SK-N-SH (cell line): ENCODE data around the gene CXCR5. TPM values are rescaled to one million over a fixed set of nuclear protein-coding genes. Genes with fewer than 3 reads are reported as not detected.

Experiments used
- CTCF ChIA-PET: fragments of 300-600, 350-600 bp; formaldehyde crosslinking; extraction: SDS; loops from one replicate; lab custom pipeline; 2021; lab: Yijun Ruan, JAX
- POLR2A ChIA-PET: fragments of 350-600 bp; sonication (Branson Sonifier 250); formaldehyde crosslinking; extraction: SDS; loops from one replicate; lab custom pipeline; 2020; ENCODE audit warnings: antibody characterized with exemption, inconsistent platforms; lab: Yijun Ruan, JAX
- DNase-seq: peaks from one replicate; pipeline ENCODE4 v3.0.0; 2012
- H2AFZ ChIP-seq: fragments of 200-600 bp; sonication (generic); 2 replicates; pipeline ENCODE4 v1.8.1; 2016; ENCODE audit warnings: antibody characterized with exemption, mild to moderate bottlenecking, low read depth
- H3F3A ChIP-seq: fragments of 200-600 bp; sonication (generic); replicated peaks from 2 replicates; pipeline ENCODE3; 2016; ENCODE audit warnings: antibody characterized with exemption, mild to moderate bottlenecking; ENCODE audit not compliant: insufficient read depth
- H3K27ac ChIP-seq, 2 experiments: fragments of 200-500 bp in 1 of 2; fragments of 200-600 bp in 1 of 2; sonication (Bioruptor generic) in 1 of 2; sonication (generic), shearing (Covaris generic) in 1 of 2; 2 replicates each; pipeline versions ENCODE4 v1.5.1 to v1.6.1; 2014 to 2016; ENCODE audit warnings: low read depth in 2 of 2, inconsistent platforms in 1 of 2, low read length in 1 of 2, mild to moderate bottlenecking in 1 of 2, mixed read lengths in 1 of 2
- H3K27me3 ChIP-seq: fragments of 200-600 bp; sonication (generic), shearing (Covaris generic); 2 replicates; pipeline ENCODE4 v1.6.1; 2016; ENCODE audit warnings: mixed run types; ENCODE audit not compliant: insufficient read depth
- H3K36me3 ChIP-seq, 2 experiments: fragments of 200-500 bp in 1 of 2; fragments of 200-600 bp in 1 of 2; sonication (Bioruptor generic) in 1 of 2; sonication (generic) in 1 of 2; replicated peaks in 1 of 2; 2 replicates each; pipeline versions ENCODE3 to v1.5.1; 2014 to 2016; ENCODE audit warnings: low read length in 1 of 2, mild to moderate bottlenecking in 1 of 2; ENCODE audit not compliant: insufficient read depth in 2 of 2, control insufficient read depth in 1 of 2
- H3K4me1 ChIP-seq, 2 experiments: fragments of 200-500 bp in 1 of 2; fragments of 200-600 bp in 1 of 2; sonication (Bioruptor generic) in 1 of 2; sonication (generic), shearing (Covaris generic) in 1 of 2; 2 replicates each; pipeline versions ENCODE4 v1.5.1 to v1.6.1; 2014 to 2016; ENCODE audit warnings: low read depth in 1 of 2, low read length in 1 of 2, mixed run types in 1 of 2; ENCODE audit not compliant: insufficient read depth in 2 of 2, control insufficient read depth in 1 of 2
- H3K4me2 ChIP-seq: fragments of 200-600 bp; sonication (generic), shearing (Covaris generic); 2 replicates; pipeline ENCODE4 v1.6.1; 2017; ENCODE audit warnings: mixed run types
- H3K4me3 ChIP-seq, 2 experiments: fragments of 200-500 bp in 1 of 2; fragments of 200-600 bp in 1 of 2; sonication (Bioruptor generic) in 1 of 2; sonication (generic), shearing (Covaris generic) in 1 of 2; 2 replicates each; pipeline versions ENCODE4 v1.5.1 to v1.8.1; 2014 to 2016; ENCODE audit warnings: low read depth in 2 of 2, inconsistent platforms in 1 of 2, low read length in 1 of 2, mild to moderate bottlenecking in 1 of 2, mixed read lengths in 1 of 2, moderate library complexity in 1 of 2
- H3K79me2 ChIP-seq: fragments of 200-600 bp; sonication (generic); 2 replicates; pipeline ENCODE4 v1.8.1; 2017; ENCODE audit warnings: mild to moderate bottlenecking; ENCODE audit not compliant: insufficient read depth
- H3K9ac ChIP-seq: fragments of 200-600 bp; sonication (generic); 2 replicates; pipeline ENCODE4 v1.6.1; 2017; ENCODE audit warnings: mixed run types
- H3K9me2 ChIP-seq: fragments of 200-600 bp; sonication (generic); 2 replicates; pipeline ENCODE4 v1.6.1; 2017; ENCODE audit warnings: mixed run types
- H3K9me3 ChIP-seq: fragments of 200-600 bp; sonication (generic); 2 replicates; pipeline ENCODE4 v1.6.1; 2017; ENCODE audit warnings: mixed run types, mild to moderate bottlenecking, moderate library complexity
- H4K20me1 ChIP-seq: fragments of 200-600 bp; sonication (generic); 2 replicates; pipeline ENCODE4 v1.6.1; 2017; ENCODE audit warnings: mild to moderate bottlenecking, mixed run types; ENCODE audit not compliant: insufficient read depth
- CTCF ChIP-seq: fragments of 200-600 bp; sonication (generic); IDR thresholded peaks from 2 replicates; pipeline ENCODE4 v1.6.1; 2017; ENCODE audit warnings: antibody characterized with exemption, mild to moderate bottlenecking, moderate library complexity
- ELF1 ChIP-seq: IDR thresholded peaks from 2 replicates; pipeline ENCODE4 v1.4.0; 2012
- FOXM1 ChIP-seq: IDR thresholded peaks from 2 replicates; pipeline ENCODE4 v1.4.0; 2012; ENCODE audit warnings: low read depth, mild to moderate bottlenecking
- GABPA ChIP-seq: IDR thresholded peaks from 2 replicates; pipeline ENCODE4 v1.4.0; 2012; ENCODE audit warnings: low read depth, mild to moderate bottlenecking
- GATA2 ChIP-seq: sonication (generic); formaldehyde crosslinking; IDR thresholded peaks from 2 replicates; pipeline ENCODE4 v1.5.0; 2020; ENCODE audit warnings: mild to moderate bottlenecking, missing genetic modification reagents
- MAX ChIP-seq: IDR thresholded peaks from 2 replicates; pipeline ENCODE4 v1.4.0; 2012; ENCODE audit warnings: low read depth
- MEF2A ChIP-seq: IDR thresholded peaks from 2 replicates; pipeline ENCODE4 v1.4.0; 2012; ENCODE audit warnings: low read depth, borderline replicate concordance
- MXI1 ChIP-seq: IDR thresholded peaks from 2 replicates; pipeline ENCODE4 v1.6.1; 2012; ENCODE audit warnings: mild to moderate bottlenecking, low read depth, low read length, improper control_type of control experiment
- NFIC ChIP-seq: IDR thresholded peaks from 2 replicates; pipeline ENCODE4 v1.4.0; 2012; ENCODE audit warnings: borderline replicate concordance
- PBX3 ChIP-seq: IDR thresholded peaks from 2 replicates; pipeline ENCODE4; 2012
- RAD21 ChIP-seq: IDR thresholded peaks from 2 replicates; pipeline ENCODE4 v1.6.1; 2012; ENCODE audit warnings: mild to moderate bottlenecking, low read length
- RCOR1 ChIP-seq: fragments of 150-350 bp; IDR thresholded peaks from 2 replicates; pipeline ENCODE4 v1.6.1; 2017; ENCODE audit warnings: antibody characterized with exemption, low read length
- REST ChIP-seq: IDR thresholded peaks from 2 replicates; pipeline ENCODE4 v1.6.1; 2012; ENCODE audit warnings: mild to moderate bottlenecking, low read depth, low read length, moderate library complexity
- RFX5 ChIP-seq: IDR thresholded peaks from 2 replicates; pipeline ENCODE4 v1.6.1; 2012; ENCODE audit warnings: mild to moderate bottlenecking, improper control_type of control experiment, low read length
- RXRA ChIP-seq: IDR thresholded peaks from 2 replicates; pipeline ENCODE4 v1.4.0; 2012; ENCODE audit warnings: low read depth, mild to moderate bottlenecking, borderline replicate concordance
- SIN3A ChIP-seq: IDR thresholded peaks from 2 replicates; pipeline ENCODE4 v1.6.1; 2012; ENCODE audit warnings: low read depth, mild to moderate bottlenecking, low read length, moderate library complexity, borderline replicate concordance
- SMC3 ChIP-seq: IDR thresholded peaks from 2 replicates; pipeline ENCODE4 v1.6.1; 2012; ENCODE audit warnings: low read depth, low read length, improper control_type of control experiment
- TCF12 ChIP-seq: IDR thresholded peaks from 2 replicates; pipeline ENCODE4 v1.4.0; 2012
- YY1 ChIP-seq: IDR thresholded peaks from 2 replicates; pipeline ENCODE4 v1.4.0; 2012; ENCODE audit warnings: low read depth, mild to moderate bottlenecking
- WGBS: methylation state at CpG from one replicate; pipeline ENCODE4 v1.1.6; 2017; ENCODE audit warnings: low lambda C conversion rate; 5-methylcytosine and 5-hydroxymethylcytosine counted together
- polyA plus RNA-seq, 3 experiments: library from polyadenylated mRNA; depleted of rRNA; stranded (reverse); fragments of >200 nt; gene quantifications; 2 replicates each; pipeline ENCODE4 v1.2.3, GENCODE V29; 2012

The CXCR5 gene
- polyA plus RNA-seq, 1 of the 3 experiments (the other 2 are of a cell fraction) = 0.02 TPM

GRCh38 chr11:118930094-118930712 lies 46.5 kb downstream of the CXCR5 start:
- TF ChIP-seq RFX5 (no peak), SIN3A (no peak), CTCF (peak; percentile 92), MXI1 (0 out of 2 replicates have a peak, but pooled peaks have one; percentile 29), GATA2 (CRISPR knock-in tag) (no peak), MEF2A (no peak), TCF12 (no peak), YY1 (no peak), REST (no peak), MAX (peak; percentile 61; the same call in 1 of the 2 replicates), ELF1 (peak; percentile 35; the same call in 1 of the 2 replicates), SMC3 (peak; percentile 85), RCOR1 (no peak), PBX3 (no peak), GABPA (no peak), RXRA (no peak), NFIC (no peak; the same call in 1 of the 2 replicates), FOXM1 (no peak), RAD21 (peak; percentile 64)
- Histone ChIP-seq H3K9me3 (no peaks in the 10 kb centered on the region), H3K4me1 (peaks cover 9 to 22% of the 10 kb centered on the region in 2 experiments; a peak in 3 of 4 replicates), H2AFZ (peak overlapping the region; percentile 51; the same call in 1 of the 2 replicates), H3K9me2 (no peaks in the 10 kb centered on the region), H3K79me2 (peaks cover 16% of the 10 kb centered on the region), H3K9ac (peak overlapping the region; percentile 77; the same call in 1 of the 2 replicates), H3K36me3 (no peaks in the 10 kb centered on the region), H3K4me3 (peak overlapping the region; percentile 80 to 99), H4K20me1 (no peaks in the 10 kb centered on the region), H3K27me3 (no peaks in the 10 kb centered on the region), H3K4me2 (peak overlapping the region; percentile 93), H3F3A (peaks cover 39% of the 10 kb centered on the region), H3K27ac (peak overlapping the region; percentile 91 to 93)
- POLR2A ChIA-PET = interaction anchor here (1.0 kb wide), 1 partner anchor 21 kb away, joined by 6 read pairs; no protein-coding TSS in a partner anchor
- peak; percentile 78 for DNase-seq
- CTCF ChIA-PET = interaction anchor here (0.6 to 13.4 kb wide), 29 partner anchors 10 to 335 kb away, joined by 3 to 186 read pairs (median 4); partner anchors contain the start of genes CXCR5, DDX6 and UPK2
- WGBS = 7% methylated on average over 15 of the region's 20 CpGs
